Psoas muscle (tissue), 8 donors: Measurements from ENCODE around the gene NFATC2. TPM values are rescaled to one million over a fixed set of nuclear protein-coding genes. Genes with fewer than 3 reads are reported as not detected.

Source experiments
- ATAC-seq, 4 donors: fragments of 200-7000 bp; cut with Tn5 transposase; one replicate each; pipeline ENCODE4 v1.9.1; 2020; ENCODE audit warnings: moderate library complexity in 3 of 4, mild to moderate bottlenecking in 2 of 4
- DNase-seq, 2 donors: peaks; one replicate each; pipeline ENCODE4 v3.0.0-alpha.2; 2020
- H3K27ac ChIP-seq: fragments of 200-600 bp; one replicate; pipeline ENCODE4 v1.8.0; 2022
- H3K27me3 ChIP-seq, 3 donors: fragments of 200-600 bp in 1 of 3; one replicate each; pipeline versions ENCODE4 v1.6.1 to v1.8.0; 2013 to 2022; ENCODE audit warnings: low read length in 2 of 3, mild to moderate bottlenecking in 2 of 3, moderate library complexity in 1 of 3; ENCODE audit not compliant: insufficient read depth in 3 of 3
- H3K36me3 ChIP-seq, 2 donors: fragments of 200-600 bp in 1 of 2; one replicate each; pipeline versions ENCODE4 v1.6.1 to v1.8.0; 2013 to 2022; ENCODE audit warnings: low read depth in 1 of 2, mild to moderate bottlenecking in 1 of 2, moderate library complexity in 1 of 2; ENCODE audit not compliant: insufficient read depth in 1 of 2
- H3K4me1 ChIP-seq: fragments of 200-600 bp; one replicate; pipeline ENCODE4 v1.8.0; 2022
- H3K4me3 ChIP-seq: fragments of 200-600 bp; one replicate; pipeline ENCODE4 v1.8.0; 2022; ENCODE audit warnings: mild to moderate bottlenecking
- H3K9me3 ChIP-seq: fragments of 200-600 bp; one replicate; pipeline ENCODE4 v1.8.0; 2022
- CTCF ChIP-seq: fragments of 200-600 bp; IDR thresholded peaks from one replicate; pipeline ENCODE4 v1.8.0; 2022; ENCODE audit warnings: antibody characterized with exemption
- WGBS, 3 donors: extraction: QIAGEN DNeasy Blood & Tissue Kit; methylation state at CpG; one replicate each; pipeline versions ENCODE4 v1.1.6 to v1.1.7; 2013; 5-methylcytosine and 5-hydroxymethylcytosine counted together
- intact Hi-C, 2 donors: fragments of 100-400 bp; cut with DNase I; formaldehyde crosslinking; loops; one replicate each; pipeline versions ENCODE4 v1.11.0 to v1.14.2; 2022
- polyA plus RNA-seq, 3 donors: library from polyadenylated mRNA; stranded (reverse); fragments of 200-250 nt; gene quantifications; one replicate each; pipeline ENCODE4 v1.2.3, GENCODE V29; 2013
- total RNA-seq, 4 donors: library from RNA; stranded (reverse); fragmentation: NEBNext Ultra II Directional in 2 of 4; extraction: Animal tissue kit (Norgen Biotek cat#: 25700) in 2 of 4; gene quantifications; one replicate each; pipeline versions ENCODE4 v1.2.1 to v1.2.4, GENCODE V29; 2021 to 2023
- donor health status: healthy with polysubstance abuse.
- donor health status: DM: no; HTN: no; CAD: no; lungs with moderate emphysema.
- donor health status: Bipolar disorder and iron deficiency.
- donor health status: healthy.
- donor health status: DM: yes; HTN: yes; CAD: no.
- donor health status: DM: no; HTN: no; CAD: no.
- donor health status: DM: no; HTN: no; CAD: no.
- donor health status: DM: yes; HTN: yes; CAD: no.

Gene NFATC2
- total and polyA plus RNA-seq, 7 donors: 0.18 to 3.1 (median 0.64) TPM

- ATAC-seq (no peak), DNase-seq (peak; percentile 32 to 56)
- peaks cover 9% of the 10 kb centered on the region for H3K4me1 ChIP-seq
- no peaks in the 10 kb centered on the region for H3K9me3 ChIP-seq
- no peak overlapping the region for H3K27ac ChIP-seq
- no peaks in the 10 kb centered on the region for H3K36me3 ChIP-seq
- H3K4me3 ChIP-seq: no peak overlapping the region
- no peak for TF ChIP-seq CTCF
- 63 to 74% (median 73%) methylated on average over 21 of the region's 21 CpGs for WGBS, 3 donors
- no peaks in the 10 kb centered on the region for H3K27me3 ChIP-seq
- intact Hi-C loops: no loop called here
Measured at GRCh38 chr20:51497542-51498467, 44.7 kb downstream of the NFATC2 start.

- H3K36me3 ChIP-seq: no peaks in the 10 kb centered on the region
- intact Hi-C loops: no loop called here
- TF ChIP-seq CTCF: no peak
- DNase-seq (no peak), ATAC-seq (no peak)
- peaks cover 9% of the 10 kb centered on the region for H3K4me1 ChIP-seq
- no peak overlapping the region for H3K4me3 ChIP-seq
- H3K9me3 ChIP-seq: no peaks in the 10 kb centered on the region
- 94 to 98% (median 95%) methylated on average over 7 of the region's 7 CpGs for WGBS, 3 donors
- no peaks in the 10 kb centered on the region for H3K27me3 ChIP-seq
- H3K27ac ChIP-seq: no peak overlapping the region
Measured at GRCh38 chr20:51496964-51497363, 45.6 kb downstream of the NFATC2 start.

GRCh38 chr20:51495921-51496545 is 46.5 kb downstream of the NFATC2 start:
- Histone ChIP-seq H3K9me3 (no peaks in the 10 kb centered on the region), H3K4me3 (no peak overlapping the region), H3K27me3 (no peaks in the 10 kb centered on the region), H3K27ac (no peak overlapping the region), H3K36me3 (no peaks in the 10 kb centered on the region), H3K4me1 (peaks cover 9% of the 10 kb centered on the region)
- ATAC-seq (peak in 2 of 4 donors; percentile 41 to 46), DNase-seq (no peak)
- WGBS, 3 donors: 70 to 78% (median 74%) methylated on average over 7 of the region's 7 CpGs
- intact Hi-C loops: no loop called here
- no peak for TF ChIP-seq CTCF

GRCh38 chr20:51495291-51495690 is 47.2 kb downstream of the NFATC2 start:
- Histone ChIP-seq H3K9me3 (no peaks in the 10 kb centered on the region), H3K27me3 (no peaks in the 10 kb centered on the region), H3K4me1 (peaks cover 9% of the 10 kb centered on the region), H3K27ac (no peak overlapping the region), H3K36me3 (no peaks in the 10 kb centered on the region), H3K4me3 (no peak overlapping the region)
- no peak for ATAC-seq
- intact Hi-C loops: no loop called here
- TF ChIP-seq CTCF: no peak
- no peak for DNase-seq
- WGBS, 3 donors: 77 to 79% (median 77%) methylated on average over 4 of the region's 4 CpGs
